Hepatocyte (in vitro differentiated cells): Measurements from ENCODE around the gene RALGPS2.

Source experiments
- EZH2 ChIP-seq: fragments of 200-600 bp; sonication (generic); IDR thresholded peaks from 2 replicates; pipeline ENCODE4 v1.6.1; 2016; ENCODE audit warnings: antibody characterized with exemption, mild to moderate bottlenecking, borderline replicate concordance
- TF ChIP-seq, protein P1 (sequence below): fragments of 200-600 bp; sonication (generic); IDR thresholded peaks from 2 replicates; pipeline ENCODE4 v1.5.1; 2016; ENCODE audit warnings: antibody characterized with exemption, mild to moderate bottlenecking; ENCODE audit not compliant: poor library complexity

- TF ChIP-seq, protein P1, sequence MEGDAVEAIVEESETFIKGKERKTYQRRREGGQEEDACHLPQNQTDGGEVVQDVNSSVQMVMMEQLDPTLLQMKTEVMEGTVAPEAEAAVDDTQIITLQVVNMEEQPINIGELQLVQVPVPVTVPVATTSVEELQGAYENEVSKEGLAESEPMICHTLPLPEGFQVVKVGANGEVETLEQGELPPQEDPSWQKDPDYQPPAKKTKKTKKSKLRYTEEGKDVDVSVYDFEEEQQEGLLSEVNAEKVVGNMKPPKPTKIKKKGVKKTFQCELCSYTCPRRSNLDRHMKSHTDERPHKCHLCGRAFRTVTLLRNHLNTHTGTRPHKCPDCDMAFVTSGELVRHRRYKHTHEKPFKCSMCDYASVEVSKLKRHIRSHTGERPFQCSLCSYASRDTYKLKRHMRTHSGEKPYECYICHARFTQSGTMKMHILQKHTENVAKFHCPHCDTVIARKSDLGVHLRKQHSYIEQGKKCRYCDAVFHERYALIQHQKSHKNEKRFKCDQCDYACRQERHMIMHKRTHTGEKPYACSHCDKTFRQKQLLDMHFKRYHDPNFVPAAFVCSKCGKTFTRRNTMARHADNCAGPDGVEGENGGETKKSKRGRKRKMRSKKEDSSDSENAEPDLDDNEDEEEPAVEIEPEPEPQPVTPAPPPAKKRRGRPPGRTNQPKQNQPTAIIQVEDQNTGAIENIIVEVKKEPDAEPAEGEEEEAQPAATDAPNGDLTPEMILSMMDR = no peak
- no peak for TF ChIP-seq EZH2
Observed at GRCh38 chr1:178781533-178782330, 56.7 kb downstream of the RALGPS2 start.
